ENCODE data around the gene MGAT5. TPM values are rescaled to one million over a fixed set of nuclear protein-coding genes. Genes with fewer than 3 reads are reported as not detected.

MGAT5 gene
- total RNA-seq, 1 donor from 2014 or later, result 32.5 TPM

DNA sequence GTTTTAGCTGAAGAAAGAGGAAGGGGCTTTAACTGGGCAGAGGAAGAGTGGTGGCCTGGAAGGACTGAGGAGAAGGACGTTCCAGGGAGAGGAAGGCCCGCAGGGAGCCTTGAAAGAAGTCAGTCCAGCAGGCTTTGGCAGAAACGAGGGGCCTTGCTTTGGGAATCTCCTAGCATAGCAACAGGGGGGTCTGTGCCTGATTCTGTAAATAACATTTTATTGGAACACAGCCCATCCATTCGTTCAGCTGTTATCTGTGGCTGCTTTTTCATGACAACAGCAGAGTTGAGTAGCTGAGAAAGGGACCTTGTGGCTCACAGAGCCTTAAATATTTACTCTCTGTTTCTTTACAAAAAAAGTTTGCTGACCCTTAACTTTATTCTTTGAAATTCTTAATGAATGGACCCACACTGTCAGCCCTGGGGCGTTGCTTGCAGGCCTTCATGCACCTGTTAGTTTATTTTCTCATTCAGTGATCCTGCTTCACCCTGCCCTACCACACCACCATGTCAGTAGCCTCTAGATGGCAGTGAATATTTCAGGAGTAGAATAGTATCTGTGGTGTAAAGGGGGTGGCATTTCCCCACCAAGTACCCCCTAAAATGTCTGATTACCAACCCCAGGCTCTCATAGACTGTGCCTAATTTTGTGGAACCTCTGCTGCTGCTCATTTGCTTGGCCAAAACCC is 61.0 kb downstream of the MGAT5 start:
- DNase-seq (ENCODE audit: low read depth), result no peak
- H3K27me3 ChIP-seq (ENCODE audit: control insufficient read depth, insufficient read depth, low read length), result no peaks in the 10 kb centered on the region
- H3K4me3 ChIP-seq (ENCODE audit: low read depth, low read length), result no peak overlapping the region
- H3K36me3 ChIP-seq (ENCODE audit: control insufficient read depth, insufficient read depth, low read length), result no peaks in the 10 kb centered on the region
- TF ChIP-seq, protein P1, sequence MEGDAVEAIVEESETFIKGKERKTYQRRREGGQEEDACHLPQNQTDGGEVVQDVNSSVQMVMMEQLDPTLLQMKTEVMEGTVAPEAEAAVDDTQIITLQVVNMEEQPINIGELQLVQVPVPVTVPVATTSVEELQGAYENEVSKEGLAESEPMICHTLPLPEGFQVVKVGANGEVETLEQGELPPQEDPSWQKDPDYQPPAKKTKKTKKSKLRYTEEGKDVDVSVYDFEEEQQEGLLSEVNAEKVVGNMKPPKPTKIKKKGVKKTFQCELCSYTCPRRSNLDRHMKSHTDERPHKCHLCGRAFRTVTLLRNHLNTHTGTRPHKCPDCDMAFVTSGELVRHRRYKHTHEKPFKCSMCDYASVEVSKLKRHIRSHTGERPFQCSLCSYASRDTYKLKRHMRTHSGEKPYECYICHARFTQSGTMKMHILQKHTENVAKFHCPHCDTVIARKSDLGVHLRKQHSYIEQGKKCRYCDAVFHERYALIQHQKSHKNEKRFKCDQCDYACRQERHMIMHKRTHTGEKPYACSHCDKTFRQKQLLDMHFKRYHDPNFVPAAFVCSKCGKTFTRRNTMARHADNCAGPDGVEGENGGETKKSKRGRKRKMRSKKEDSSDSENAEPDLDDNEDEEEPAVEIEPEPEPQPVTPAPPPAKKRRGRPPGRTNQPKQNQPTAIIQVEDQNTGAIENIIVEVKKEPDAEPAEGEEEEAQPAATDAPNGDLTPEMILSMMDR (IDR thresholded peaks at IDR 0.05; ENCODE audit: insufficient read depth, low read length, poor library complexity, severe bottlenecking), result no peak

DNA sequence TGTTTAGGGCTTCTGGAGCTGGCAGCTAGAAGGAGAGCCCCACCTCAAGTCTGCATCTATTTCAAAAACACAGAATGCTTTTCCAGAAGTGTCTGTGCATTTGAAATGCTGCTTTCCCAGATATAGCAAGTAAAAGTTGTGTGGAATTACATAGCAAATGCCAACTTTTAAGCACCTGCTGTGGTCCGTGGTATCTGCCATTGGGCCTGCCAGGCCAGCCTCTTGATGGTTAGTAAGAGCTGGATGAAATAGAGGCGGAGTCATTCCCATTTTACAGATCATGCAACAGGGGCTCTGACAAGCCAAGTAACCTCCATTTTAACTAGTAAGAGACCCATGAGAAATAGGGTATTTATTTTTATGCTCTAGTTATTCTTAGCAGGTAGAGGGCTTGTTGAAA is 61.6 kb downstream of the MGAT5 start:
- Histone ChIP-seq H3K27me3 (ENCODE audit: control insufficient read depth, insufficient read depth, low read length) (no peaks in the 10 kb centered on the region), H3K4me3 (ENCODE audit: low read depth, low read length) (no peak overlapping the region), H3K36me3 (ENCODE audit: control insufficient read depth, insufficient read depth, low read length) (no peaks in the 10 kb centered on the region)
- no peak for DNase-seq (ENCODE audit: low read depth)
- TF ChIP-seq, protein P1 (IDR thresholded peaks at IDR 0.05; ENCODE audit: insufficient read depth, low read length, poor library complexity, severe bottlenecking), result no peak

GRCh38 chr2:134319596-134320254 is 65.9 kb downstream of the MGAT5 start:
- Histone ChIP-seq H3K27me3 (ENCODE audit: control insufficient read depth, insufficient read depth, low read length) (no peaks in the 10 kb centered on the region), H3K36me3 (ENCODE audit: control insufficient read depth, insufficient read depth, low read length) (no peaks in the 10 kb centered on the region), H3K4me3 (ENCODE audit: low read depth, low read length) (no peak overlapping the region)
- no peak for DNase-seq (ENCODE audit: low read depth)
- TF ChIP-seq, protein P1 (IDR thresholded peaks at IDR 0.05; ENCODE audit: insufficient read depth, low read length, poor library complexity, severe bottlenecking), result no peak

DNA sequence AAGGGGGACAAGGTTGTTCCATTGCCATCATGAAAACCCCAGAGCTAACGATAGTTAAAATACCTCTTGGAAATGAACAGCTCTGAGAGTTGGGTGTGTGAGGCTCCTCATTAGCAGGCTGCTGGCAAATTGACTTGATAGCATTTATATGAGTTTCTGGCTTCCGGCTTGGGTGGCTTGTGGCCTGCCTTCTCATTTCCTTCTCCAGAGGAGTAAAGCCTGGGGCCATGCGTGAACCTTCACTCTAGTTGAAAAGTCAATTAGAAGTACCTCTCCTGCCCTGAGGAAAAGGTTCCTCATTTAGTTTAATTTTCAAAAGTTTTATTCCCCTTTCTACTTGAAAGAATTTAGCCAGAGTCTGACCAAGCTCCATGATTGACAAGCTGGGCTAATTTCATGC is 67.1 kb downstream of the MGAT5 start:
- H3K4me3 ChIP-seq (ENCODE audit: low read depth, low read length), result no peak overlapping the region
- H3K36me3 ChIP-seq (ENCODE audit: control insufficient read depth, insufficient read depth, low read length), result no peaks in the 10 kb centered on the region
- no peaks in the 10 kb centered on the region for H3K27me3 ChIP-seq (ENCODE audit: control insufficient read depth, insufficient read depth, low read length)
- TF ChIP-seq, protein P1 (IDR thresholded peaks at IDR 0.05; ENCODE audit: insufficient read depth, low read length, poor library complexity, severe bottlenecking), result no peak
- no peak for DNase-seq (ENCODE audit: low read depth)

DNA sequence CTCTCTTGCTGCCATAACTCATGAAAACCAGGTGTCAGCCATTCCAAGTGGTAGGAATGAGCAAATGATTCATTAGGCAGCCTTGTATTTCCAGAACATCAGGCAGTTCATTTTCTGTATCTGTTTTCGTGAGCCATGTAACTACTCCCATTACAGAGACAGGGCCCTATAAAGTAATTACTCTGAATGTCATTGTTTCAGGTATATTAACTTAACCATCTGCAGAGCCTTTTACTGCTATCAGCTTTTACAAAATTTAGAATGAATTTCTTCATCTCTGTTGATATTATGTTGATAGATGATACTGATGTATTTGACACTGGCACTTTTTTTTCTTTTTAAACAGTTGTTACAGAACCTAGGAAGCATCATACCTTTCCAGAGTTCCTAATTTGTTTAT is 69.9 kb downstream of the MGAT5 start:
- TF ChIP-seq, protein P1 (IDR thresholded peaks at IDR 0.05; ENCODE audit: insufficient read depth, low read length, poor library complexity, severe bottlenecking), result no peak
- Histone ChIP-seq H3K4me3 (ENCODE audit: low read depth, low read length) (no peak overlapping the region), H3K27me3 (ENCODE audit: control insufficient read depth, insufficient read depth, low read length) (no peaks in the 10 kb centered on the region), H3K36me3 (ENCODE audit: control insufficient read depth, insufficient read depth, low read length) (no peaks in the 10 kb centered on the region)
- no peak for DNase-seq (ENCODE audit: low read depth)

Data from kidney epithelial cell (primary cell).